ENCODE data around the gene PQBP1.

GRCh38 chrX:48894891-48895290 lies 2.8 kb upstream of the PQBP1 start:
- TF ChIP-seq POLR2A (IDR thresholded peaks at IDR 0.05) (no peak), CTCF (IDR thresholded peaks at IDR 0.05) (no peak)
